ENCODE measurements around the gene GJC2. TPM values are rescaled to one million over a fixed set of nuclear protein-coding genes. Genes with fewer than 3 reads are reported as not detected.

The GJC2 gene
- total and polyA plus RNA-seq, 2 donors (not counting 1 experiment from before 2014, with no cell fraction given), result 0.16 to 0.30 TPM

DNA sequence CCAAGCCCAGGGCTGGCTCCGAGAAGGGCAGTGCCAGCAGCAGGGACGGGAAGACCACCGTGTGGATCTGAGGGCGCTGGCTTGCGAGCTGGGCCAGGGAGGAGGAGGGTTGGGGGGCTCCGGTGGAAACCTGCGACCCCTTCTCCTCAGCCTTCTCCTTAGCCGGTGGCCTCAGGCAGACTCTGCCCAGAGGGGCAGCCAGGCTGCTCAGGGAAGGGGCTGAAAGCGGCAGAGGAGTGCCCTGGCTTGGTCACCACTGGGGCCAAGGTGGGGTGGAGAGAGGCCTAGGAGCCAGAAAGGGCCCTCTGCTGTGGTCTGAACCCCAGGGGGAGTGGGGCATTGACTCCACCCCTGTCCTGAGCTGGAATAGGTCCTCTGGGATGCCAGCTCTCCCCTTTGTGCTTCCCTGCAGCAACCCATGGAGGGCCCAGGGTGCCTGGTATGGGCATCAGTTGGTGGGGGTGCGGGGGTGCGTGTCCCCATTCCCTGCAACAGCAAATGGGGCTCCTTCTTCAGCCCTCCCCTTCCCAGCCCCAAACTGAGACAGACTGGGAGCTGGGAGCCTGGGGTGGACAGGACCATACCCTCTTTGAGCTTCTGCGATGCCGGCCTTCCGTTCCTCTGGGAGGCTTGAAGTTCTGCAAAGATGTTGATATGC is 9.4 kb downstream of the GJC2 start:
- intact Hi-C loops (cut with micrococcal nuclease), result no loop called here
- H2AFZ ChIP-seq (ENCODE audit: insufficient read depth, low read depth, low read length, poor library complexity, severe bottlenecking), result no peak overlapping the region
- POLR2A ChIA-PET, result interaction anchor here (0.6 to 0.7 kb wide), 3 partner anchors 15 to 329 kb away, joined by 7 to 10 read pairs (median 8); partner anchors contain the start of gene TRIM11

DNA sequence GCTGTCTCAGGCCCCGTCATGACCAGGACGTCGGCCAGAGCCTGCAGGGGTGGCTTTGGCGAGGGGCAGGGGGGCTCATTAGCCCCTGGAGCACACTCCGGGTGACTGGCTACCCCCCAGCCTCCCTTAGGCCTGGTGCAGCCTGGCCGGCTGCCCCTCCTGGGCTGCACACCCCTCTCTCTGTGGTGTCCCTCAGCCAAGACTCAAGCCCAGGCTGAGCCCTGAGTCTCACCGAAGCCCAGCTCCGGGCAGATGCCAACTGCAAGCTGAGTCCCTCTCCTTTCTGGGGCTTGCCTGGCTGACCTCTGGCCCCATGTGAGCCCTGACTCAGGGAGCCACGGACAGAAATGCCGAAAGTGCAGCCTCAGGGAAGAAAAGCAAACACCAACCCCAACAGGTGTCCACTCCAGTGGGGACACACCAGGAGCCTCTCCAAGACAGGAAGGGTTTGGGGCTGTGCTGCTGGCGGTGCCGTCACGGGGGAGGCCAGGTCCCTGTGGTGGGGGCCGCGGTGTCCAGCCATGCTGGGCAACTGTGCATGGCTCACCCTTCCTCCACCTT is 10.6 kb downstream of the GJC2 start:
- intact Hi-C loops (cut with micrococcal nuclease), result no loop called here
- no peaks in the 10 kb centered on the region for H4K20me1 ChIP-seq (ENCODE audit: control insufficient read depth, insufficient read depth, low read length, poor library complexity, severe bottlenecking)
- ChIA-PET POLR2A (interaction anchor here (0.7 kb wide), 1 partner anchor 16 kb away, joined by 8 read pairs; no protein-coding TSS in a partner anchor), CTCF (no interaction called here)
- H3K79me2 ChIP-seq (ENCODE audit: control insufficient read depth, insufficient read depth, low read length), result peaks cover 4% of the 10 kb centered on the region
- no peak overlapping the region for H3K27ac Mint-ChIP-seq
- H3K4me3 ChIP-seq (ENCODE audit: control extremely low read depth in 1 of 5, extremely low read depth in 1 of 5, insufficient read depth in 1 of 5, low read depth in 2 of 5, low read length in 4 of 5), result no peak overlapping the region
- H3K27me3 Mint-ChIP-seq, result peaks cover 3% of the 10 kb centered on the region
- H3K9ac ChIP-seq (ENCODE audit: low read length), result no peak overlapping the region
- H3K27ac ChIP-seq (ENCODE audit: low read length in 2 of 2), result no peak overlapping the region
- H3K4me1 Mint-ChIP-seq, result peaks cover 12% of the 10 kb centered on the region
- no peaks in the 10 kb centered on the region for H3K36me3 ChIP-seq (replicated peaks in 1 of 2; ENCODE audit: control extremely low read depth in 1 of 2, control insufficient read depth in 1 of 2, extremely low read depth in 1 of 2, insufficient read depth in 2 of 2, low read length in 1 of 2)
- H2AFZ ChIP-seq (ENCODE audit: insufficient read depth, low read depth, low read length, poor library complexity, severe bottlenecking), result no peak overlapping the region
- no peaks in the 10 kb centered on the region for H3K9me3 Mint-ChIP-seq (ENCODE audit: insufficient read depth)
- H3K9me3 ChIP-seq (ENCODE audit: control extremely low read depth in 1 of 3, control insufficient read depth in 2 of 3, insufficient read depth in 1 of 3, low read length in 2 of 3), result peaks cover 0 to 2% (median 0%) of the 10 kb centered on the region in 3 donors
- 91% methylated on average over 15 of the region's 15 CpGs for WGBS (ENCODE audit: insufficient coverage)
- H3K27me3 ChIP-seq (replicated peaks in 1 of 4; ENCODE audit: control extremely low read depth in 1 of 4, control insufficient read depth in 3 of 4, insufficient read depth in 4 of 4, low read length in 3 of 4), result peaks cover 0 to 23% (median 0%) of the 10 kb centered on the region in 4 experiments
- DNase-seq (no peak), ATAC-seq (ENCODE audit: low read depth) (no peak)
- H3K4me3 Mint-ChIP-seq, result no peak overlapping the region
- peaks cover 6 to 20% of the 10 kb centered on the region in 2 donors for H3K4me1 ChIP-seq (ENCODE audit: control insufficient read depth in 2 of 2, insufficient read depth in 2 of 2, low read length in 2 of 2)
- H3K4me2 ChIP-seq (replicated peaks; ENCODE audit: low read depth, low read length, poor library complexity, severe bottlenecking), result no peak overlapping the region
- TF ChIP-seq, protein P1, sequence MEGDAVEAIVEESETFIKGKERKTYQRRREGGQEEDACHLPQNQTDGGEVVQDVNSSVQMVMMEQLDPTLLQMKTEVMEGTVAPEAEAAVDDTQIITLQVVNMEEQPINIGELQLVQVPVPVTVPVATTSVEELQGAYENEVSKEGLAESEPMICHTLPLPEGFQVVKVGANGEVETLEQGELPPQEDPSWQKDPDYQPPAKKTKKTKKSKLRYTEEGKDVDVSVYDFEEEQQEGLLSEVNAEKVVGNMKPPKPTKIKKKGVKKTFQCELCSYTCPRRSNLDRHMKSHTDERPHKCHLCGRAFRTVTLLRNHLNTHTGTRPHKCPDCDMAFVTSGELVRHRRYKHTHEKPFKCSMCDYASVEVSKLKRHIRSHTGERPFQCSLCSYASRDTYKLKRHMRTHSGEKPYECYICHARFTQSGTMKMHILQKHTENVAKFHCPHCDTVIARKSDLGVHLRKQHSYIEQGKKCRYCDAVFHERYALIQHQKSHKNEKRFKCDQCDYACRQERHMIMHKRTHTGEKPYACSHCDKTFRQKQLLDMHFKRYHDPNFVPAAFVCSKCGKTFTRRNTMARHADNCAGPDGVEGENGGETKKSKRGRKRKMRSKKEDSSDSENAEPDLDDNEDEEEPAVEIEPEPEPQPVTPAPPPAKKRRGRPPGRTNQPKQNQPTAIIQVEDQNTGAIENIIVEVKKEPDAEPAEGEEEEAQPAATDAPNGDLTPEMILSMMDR (IDR thresholded peaks at IDR 0.05), result no peak
- TF ChIP-seq EZH2 (IDR thresholded peaks at IDR 0.05; ENCODE audit: borderline replicate concordance, insufficient read depth, low read depth, low read length, poor library complexity, severe bottlenecking), result no peak

More for the DNA sequence above, 9.4 kb downstream of the GJC2 start:
- Histone ChIP-seq H3K9me3 (ENCODE audit: control extremely low read depth in 1 of 3, control insufficient read depth in 2 of 3, insufficient read depth in 1 of 3, low read length in 2 of 3) (peaks cover 0 to 2% (median 0%) of the 10 kb centered on the region in 3 donors), H3K79me2 (ENCODE audit: control insufficient read depth, insufficient read depth, low read length) (peaks cover 4% of the 10 kb centered on the region), H3K27ac (ENCODE audit: low read length in 2 of 2) (no peak overlapping the region), H3K4me3 (ENCODE audit: control extremely low read depth in 1 of 5, extremely low read depth in 1 of 5, insufficient read depth in 1 of 5, low read depth in 2 of 5, low read length in 4 of 5) (no peak overlapping the region), H4K20me1 (ENCODE audit: control insufficient read depth, insufficient read depth, low read length, poor library complexity, severe bottlenecking) (no peaks in the 10 kb centered on the region), H3K4me2 (replicated peaks; ENCODE audit: low read depth, low read length, poor library complexity, severe bottlenecking) (no peak overlapping the region), H3K4me1 (ENCODE audit: control insufficient read depth in 2 of 2, insufficient read depth in 2 of 2, low read length in 2 of 2) (peaks cover 0 to 9% of the 10 kb centered on the region in 2 donors), H3K9ac (ENCODE audit: low read length) (no peak overlapping the region), H3K36me3 (replicated peaks in 1 of 2; ENCODE audit: control extremely low read depth in 1 of 2, control insufficient read depth in 1 of 2, extremely low read depth in 1 of 2, insufficient read depth in 2 of 2, low read length in 1 of 2) (no peaks in the 10 kb centered on the region), H3K27me3 (replicated peaks in 1 of 4; ENCODE audit: control extremely low read depth in 1 of 4, control insufficient read depth in 3 of 4, insufficient read depth in 4 of 4, low read length in 3 of 4) (peaks cover 0 to 23% (median 0%) of the 10 kb centered on the region in 4 experiments)
- no peak overlapping the region for H3K4me3 Mint-ChIP-seq
- peaks cover 3% of the 10 kb centered on the region for H3K27me3 Mint-ChIP-seq
- peaks cover 2% of the 10 kb centered on the region for H3K4me1 Mint-ChIP-seq
- WGBS (ENCODE audit: insufficient coverage), result 97% methylated on average over 11 of the region's 14 CpGs
- CTCF ChIA-PET, result interaction anchor here (0.9 kb wide), 1 partner anchor 29 kb away, joined by 3 read pairs; no protein-coding TSS in a partner anchor
- no peak for TF ChIP-seq EZH2 (IDR thresholded peaks at IDR 0.05; ENCODE audit: borderline replicate concordance, insufficient read depth, low read depth, low read length, poor library complexity, severe bottlenecking)
- no peaks in the 10 kb centered on the region for H3K9me3 Mint-ChIP-seq (ENCODE audit: insufficient read depth)
- DNase-seq, result no peak
- no peak overlapping the region for H3K27ac Mint-ChIP-seq
- no peak for ATAC-seq (ENCODE audit: low read depth)
